ENCODE data around the gene ABCB10. TPM values are rescaled to one million over a fixed set of nuclear protein-coding genes. Genes with fewer than 3 reads are reported as not detected.
"Not testable (repeated sequence)": the region's sequence is repeated elsewhere in the genome, so short reads cannot be mapped to it uniquely, and the experiment has no call there.

ABCB10 gene
- total RNA-seq, 1 donor, result 13.4 TPM

DNA sequence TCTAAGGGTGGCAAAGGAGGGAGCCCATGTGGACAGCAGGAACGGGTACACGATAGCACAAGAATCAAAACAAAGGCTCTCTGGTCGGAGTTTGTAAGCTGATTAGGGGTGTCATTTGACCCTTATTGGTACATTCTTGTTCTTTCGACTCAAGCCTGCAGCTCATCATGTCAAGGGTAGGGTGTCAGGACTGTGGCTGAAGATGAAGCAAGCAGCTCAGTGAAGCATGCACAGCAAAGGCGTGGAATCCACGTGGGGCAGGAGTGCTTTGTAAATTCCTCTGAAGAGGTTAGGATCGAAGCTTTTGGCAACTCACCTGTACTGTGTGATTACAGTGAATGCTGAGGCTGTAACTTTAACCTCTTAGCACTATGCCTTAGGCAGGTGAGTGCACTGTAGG is 4.7 kb upstream of the ABCB10 start:
- Histone ChIP-seq H4K20me1 (ENCODE audit: insufficient read depth, low read length) (no peaks in the 10 kb centered on the region), H3K9me3 (ENCODE audit: low read depth, low read length) (no peaks in the 10 kb centered on the region), H3K4me2 (ENCODE audit: insufficient read depth, low read length) (no peak overlapping the region), H3K36me3 (ENCODE audit: insufficient read depth, low read length) (no peaks in the 10 kb centered on the region), H3K27me3 (ENCODE audit: insufficient read depth, low read length) (no peaks in the 10 kb centered on the region), H2AFZ (ENCODE audit: low read length) (no peak overlapping the region), H3K4me1 (ENCODE audit: insufficient read depth, low read length) (no peaks in the 10 kb centered on the region), H3K4me3 (ENCODE audit: insufficient read depth, low read length) (no peak overlapping the region), H3K27ac (ENCODE audit: low read depth, low read length) (no peak overlapping the region), H3K79me2 (ENCODE audit: insufficient read depth, low read length) (no peaks in the 10 kb centered on the region)
- peak; percentile 53 for DNase-seq (ENCODE audit: insufficient read length, low spot score, missing footprints)
- TF ChIP-seq, protein P1, sequence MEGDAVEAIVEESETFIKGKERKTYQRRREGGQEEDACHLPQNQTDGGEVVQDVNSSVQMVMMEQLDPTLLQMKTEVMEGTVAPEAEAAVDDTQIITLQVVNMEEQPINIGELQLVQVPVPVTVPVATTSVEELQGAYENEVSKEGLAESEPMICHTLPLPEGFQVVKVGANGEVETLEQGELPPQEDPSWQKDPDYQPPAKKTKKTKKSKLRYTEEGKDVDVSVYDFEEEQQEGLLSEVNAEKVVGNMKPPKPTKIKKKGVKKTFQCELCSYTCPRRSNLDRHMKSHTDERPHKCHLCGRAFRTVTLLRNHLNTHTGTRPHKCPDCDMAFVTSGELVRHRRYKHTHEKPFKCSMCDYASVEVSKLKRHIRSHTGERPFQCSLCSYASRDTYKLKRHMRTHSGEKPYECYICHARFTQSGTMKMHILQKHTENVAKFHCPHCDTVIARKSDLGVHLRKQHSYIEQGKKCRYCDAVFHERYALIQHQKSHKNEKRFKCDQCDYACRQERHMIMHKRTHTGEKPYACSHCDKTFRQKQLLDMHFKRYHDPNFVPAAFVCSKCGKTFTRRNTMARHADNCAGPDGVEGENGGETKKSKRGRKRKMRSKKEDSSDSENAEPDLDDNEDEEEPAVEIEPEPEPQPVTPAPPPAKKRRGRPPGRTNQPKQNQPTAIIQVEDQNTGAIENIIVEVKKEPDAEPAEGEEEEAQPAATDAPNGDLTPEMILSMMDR (IDR thresholded peaks at IDR 0.05; ENCODE audit: extremely low read depth, low read depth, low read length), result no peak

DNA sequence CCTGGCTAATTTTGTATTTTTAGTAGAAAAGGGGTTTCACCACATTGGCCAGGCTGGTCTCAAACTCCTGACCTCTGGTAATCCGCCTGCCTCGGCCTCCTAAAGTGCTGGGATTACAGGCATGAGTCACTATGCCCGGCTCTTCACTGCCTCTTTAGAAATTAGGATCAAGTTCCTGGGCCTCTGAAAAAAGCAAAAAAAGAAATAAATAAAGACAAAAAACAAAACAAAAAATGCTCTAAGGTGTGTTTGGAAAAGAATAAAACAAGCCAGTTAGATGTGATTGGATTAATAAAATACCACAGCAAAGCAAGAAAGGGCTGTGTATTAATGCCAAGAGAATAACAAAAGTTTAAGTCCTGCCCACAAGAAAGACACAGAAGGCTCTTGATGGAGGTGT is 4.2 kb upstream of the ABCB10 start:
- H4K20me1 ChIP-seq (ENCODE audit: insufficient read depth, low read length), result no peaks in the 10 kb centered on the region
- H2AFZ ChIP-seq (ENCODE audit: low read length), result no peak overlapping the region
- TF ChIP-seq, protein P1 (IDR thresholded peaks at IDR 0.05; ENCODE audit: extremely low read depth, low read depth, low read length), result no peak
- H3K79me2 ChIP-seq (ENCODE audit: insufficient read depth, low read length), result peaks cover 3% of the 10 kb centered on the region
- no peak overlapping the region for H3K27ac ChIP-seq (ENCODE audit: low read depth, low read length)
- no peaks in the 10 kb centered on the region for H3K4me1 ChIP-seq (ENCODE audit: insufficient read depth, low read length)
- no peak overlapping the region for H3K4me3 ChIP-seq (ENCODE audit: insufficient read depth, low read length)
- no peaks in the 10 kb centered on the region for H3K36me3 ChIP-seq (ENCODE audit: insufficient read depth, low read length)
- no peak for DNase-seq (ENCODE audit: insufficient read length, low spot score, missing footprints)
- no peaks in the 10 kb centered on the region for H3K9me3 ChIP-seq (ENCODE audit: low read depth, low read length)
- H3K27me3 ChIP-seq (ENCODE audit: insufficient read depth, low read length), result no peaks in the 10 kb centered on the region
- H3K4me2 ChIP-seq (ENCODE audit: insufficient read depth, low read length), result no peak overlapping the region

DNA sequence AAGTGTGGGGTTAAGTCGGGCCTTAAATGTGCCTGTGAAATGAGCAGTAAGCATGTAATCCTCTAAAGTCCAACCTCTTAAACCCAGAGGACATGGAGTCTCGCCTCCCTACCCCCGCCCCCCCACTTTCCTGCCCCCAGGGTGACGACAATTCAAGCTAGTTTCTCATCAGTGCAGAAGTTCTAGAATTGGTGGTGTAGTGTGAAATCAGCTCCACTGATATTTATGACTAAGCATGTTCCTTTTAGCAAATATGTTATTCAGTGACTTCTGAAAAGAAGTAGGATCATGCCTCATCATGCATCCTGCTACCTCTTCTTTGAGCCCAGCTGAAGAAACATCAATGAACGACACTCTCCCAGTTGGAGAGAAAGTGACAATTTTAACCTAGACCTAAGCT is 2.6 kb upstream of the ABCB10 start:
- peaks cover 9% of the 10 kb centered on the region for H3K4me1 ChIP-seq (ENCODE audit: insufficient read depth, low read length)
- no peaks in the 10 kb centered on the region for H3K27me3 ChIP-seq (ENCODE audit: insufficient read depth, low read length)
- H2AFZ ChIP-seq (ENCODE audit: low read length), result no peak overlapping the region
- H3K36me3 ChIP-seq (ENCODE audit: insufficient read depth, low read length), result no peaks in the 10 kb centered on the region
- H3K27ac ChIP-seq (ENCODE audit: low read depth, low read length), result no peak overlapping the region
- H3K4me3 ChIP-seq (ENCODE audit: insufficient read depth, low read length), result no peak overlapping the region
- H3K9me3 ChIP-seq (ENCODE audit: low read depth, low read length), result no peaks in the 10 kb centered on the region
- TF ChIP-seq, protein P1 (IDR thresholded peaks at IDR 0.05; ENCODE audit: extremely low read depth, low read depth, low read length), result no peak
- peaks cover 9% of the 10 kb centered on the region for H4K20me1 ChIP-seq (ENCODE audit: insufficient read depth, low read length)
- DNase-seq (ENCODE audit: insufficient read length, low spot score, missing footprints), result no peak
- H3K79me2 ChIP-seq (ENCODE audit: insufficient read depth, low read length), result peaks cover 18% of the 10 kb centered on the region
- H3K4me2 ChIP-seq (ENCODE audit: insufficient read depth, low read length), result no peak overlapping the region

GRCh38 chr1:229560124-229560523 is 1.6 kb upstream of the ABCB10 start:
- H3K9me3 ChIP-seq (ENCODE audit: low read depth, low read length); H3K4me1 ChIP-seq (ENCODE audit: insufficient read depth, low read length); DNase-seq (ENCODE audit: insufficient read length, low spot score, missing footprints); H3K4me2 ChIP-seq (ENCODE audit: insufficient read depth, low read length); H3K27ac ChIP-seq (ENCODE audit: low read depth, low read length); H3K36me3 ChIP-seq (ENCODE audit: insufficient read depth, low read length); H2AFZ ChIP-seq (ENCODE audit: low read length); H3K4me3 ChIP-seq (ENCODE audit: insufficient read depth, low read length); H3K27me3 ChIP-seq (ENCODE audit: insufficient read depth, low read length): not testable (repeated sequence)
- Histone ChIP-seq H4K20me1 (ENCODE audit: insufficient read depth, low read length) (peaks cover 12% of the 10 kb centered on the region), H3K79me2 (ENCODE audit: insufficient read depth, low read length) (peaks cover 27% of the 10 kb centered on the region)

GRCh38 chr1:229559336-229559801 is 862 bp upstream of the ABCB10 start:
- DNase-seq (ENCODE audit: insufficient read length, low spot score, missing footprints); H3K9me3 ChIP-seq (ENCODE audit: low read depth, low read length); H3K36me3 ChIP-seq (ENCODE audit: insufficient read depth, low read length); H3K4me1 ChIP-seq (ENCODE audit: insufficient read depth, low read length); H3K27me3 ChIP-seq (ENCODE audit: insufficient read depth, low read length): not testable (repeated sequence)
- Histone ChIP-seq H2AFZ (ENCODE audit: low read length) (peak overlapping the region; percentile 98), H3K27ac (ENCODE audit: low read depth, low read length) (peak overlapping the region; percentile 51), H4K20me1 (ENCODE audit: insufficient read depth, low read length) (peaks cover 16% of the 10 kb centered on the region), H3K4me2 (ENCODE audit: insufficient read depth, low read length) (peak overlapping the region; percentile 93), H3K79me2 (ENCODE audit: insufficient read depth, low read length) (peaks cover 34% of the 10 kb centered on the region), H3K4me3 (ENCODE audit: insufficient read depth, low read length) (peak overlapping the region; percentile 90)
